ENCODE data around the gene ERC2.

ERC2 gene

GRCh38 chr3:56476771-56477170, 8.5 kb upstream of the ERC2 start:
- no peak for ATAC-seq (ENCODE audit: low read depth)
- Histone ChIP-seq H3K27ac (ENCODE audit: poor library complexity, severe bottlenecking) (no peak overlapping the region), H3K27me3 (ENCODE audit: insufficient read depth, poor library complexity, severe bottlenecking) (peaks cover 45% of the 10 kb centered on the region), H3K4me1 (ENCODE audit: insufficient read depth, poor library complexity, severe bottlenecking) (no peaks in the 10 kb centered on the region), H3K36me3 (ENCODE audit: low read depth) (no peaks in the 10 kb centered on the region), H3K9me3 (ENCODE audit: severe bottlenecking) (no peaks in the 10 kb centered on the region), H3K4me3 (ENCODE audit: severe bottlenecking) (no peak overlapping the region)
- TF ChIP-seq, protein P1, sequence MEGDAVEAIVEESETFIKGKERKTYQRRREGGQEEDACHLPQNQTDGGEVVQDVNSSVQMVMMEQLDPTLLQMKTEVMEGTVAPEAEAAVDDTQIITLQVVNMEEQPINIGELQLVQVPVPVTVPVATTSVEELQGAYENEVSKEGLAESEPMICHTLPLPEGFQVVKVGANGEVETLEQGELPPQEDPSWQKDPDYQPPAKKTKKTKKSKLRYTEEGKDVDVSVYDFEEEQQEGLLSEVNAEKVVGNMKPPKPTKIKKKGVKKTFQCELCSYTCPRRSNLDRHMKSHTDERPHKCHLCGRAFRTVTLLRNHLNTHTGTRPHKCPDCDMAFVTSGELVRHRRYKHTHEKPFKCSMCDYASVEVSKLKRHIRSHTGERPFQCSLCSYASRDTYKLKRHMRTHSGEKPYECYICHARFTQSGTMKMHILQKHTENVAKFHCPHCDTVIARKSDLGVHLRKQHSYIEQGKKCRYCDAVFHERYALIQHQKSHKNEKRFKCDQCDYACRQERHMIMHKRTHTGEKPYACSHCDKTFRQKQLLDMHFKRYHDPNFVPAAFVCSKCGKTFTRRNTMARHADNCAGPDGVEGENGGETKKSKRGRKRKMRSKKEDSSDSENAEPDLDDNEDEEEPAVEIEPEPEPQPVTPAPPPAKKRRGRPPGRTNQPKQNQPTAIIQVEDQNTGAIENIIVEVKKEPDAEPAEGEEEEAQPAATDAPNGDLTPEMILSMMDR (IDR thresholded peaks at IDR 0.05; ENCODE audit: poor library complexity, severe bottlenecking) = no peak
- no peak for DNase-seq (ENCODE audit: low spot score)

DNA sequence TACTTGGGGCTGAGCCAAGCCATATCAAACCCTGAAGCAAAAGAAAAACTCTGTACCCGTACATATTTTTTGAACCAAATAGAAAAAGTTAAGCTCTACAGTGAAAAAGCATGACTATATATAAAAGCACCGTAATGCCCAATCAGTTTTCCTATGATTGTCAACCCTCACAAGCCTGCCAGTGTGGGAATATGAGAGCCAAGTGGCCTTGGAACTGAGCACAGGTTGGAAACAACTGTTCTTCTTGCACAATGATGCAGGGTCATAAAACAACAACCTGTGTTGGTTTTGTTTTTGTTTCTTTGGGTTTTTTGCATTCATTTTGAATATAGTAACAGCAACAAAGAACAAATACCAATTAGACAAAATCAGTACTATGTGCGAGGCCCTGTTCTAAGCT, 3.5 kb upstream of the ERC2 start:
- Histone ChIP-seq H3K36me3 (ENCODE audit: low read depth) (no peaks in the 10 kb centered on the region), H3K27me3 (ENCODE audit: insufficient read depth, poor library complexity, severe bottlenecking) (peaks cover 41% of the 10 kb centered on the region), H3K9me3 (ENCODE audit: severe bottlenecking) (no peaks in the 10 kb centered on the region), H3K27ac (ENCODE audit: poor library complexity, severe bottlenecking) (no peak overlapping the region), H3K4me3 (ENCODE audit: severe bottlenecking) (no peak overlapping the region), H3K4me1 (ENCODE audit: insufficient read depth, poor library complexity, severe bottlenecking) (no peaks in the 10 kb centered on the region)
- ATAC-seq (ENCODE audit: low read depth) = no peak
- TF ChIP-seq, protein P1 (IDR thresholded peaks at IDR 0.05; ENCODE audit: poor library complexity, severe bottlenecking) = no peak
- DNase-seq (ENCODE audit: low spot score) = no peak

- DNase-seq (ENCODE audit: low spot score) = no peak
Observed at GRCh38 chr3:56469141-56469540, 874 bp upstream of the ERC2 start.

DNA sequence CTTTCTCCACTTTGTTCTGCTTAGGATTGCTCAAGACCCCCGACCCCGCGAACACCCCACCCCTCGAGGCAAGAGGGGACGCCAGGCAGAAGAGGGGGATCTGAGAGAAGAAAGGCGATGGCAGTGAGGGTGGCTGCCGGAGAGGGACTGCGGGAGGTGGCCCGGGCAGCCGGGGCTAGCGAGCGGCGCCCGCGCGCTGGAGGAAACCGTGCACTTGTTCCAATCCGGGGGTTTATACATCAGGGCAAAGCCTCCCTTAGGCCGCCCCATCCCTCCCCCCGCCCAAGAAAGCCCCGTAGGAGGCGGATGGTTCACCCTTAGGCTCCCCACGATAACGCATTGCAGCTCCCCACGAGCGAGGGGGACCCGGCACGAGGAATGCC, 475 bp downstream of the ERC2 start:
- Histone ChIP-seq H3K27ac (ENCODE audit: poor library complexity, severe bottlenecking) (no peak overlapping the region), H3K36me3 (ENCODE audit: low read depth) (no peaks in the 10 kb centered on the region), H3K9me3 (ENCODE audit: severe bottlenecking) (no peaks in the 10 kb centered on the region), H3K27me3 (ENCODE audit: insufficient read depth, poor library complexity, severe bottlenecking) (peaks cover 40% of the 10 kb centered on the region), H3K4me3 (ENCODE audit: severe bottlenecking) (peak overlapping the region; percentile 34), H3K4me1 (ENCODE audit: insufficient read depth, poor library complexity, severe bottlenecking) (no peaks in the 10 kb centered on the region)
- DNase-seq (ENCODE audit: low spot score) (no peak), ATAC-seq (ENCODE audit: low read depth) (peak; percentile 11; the same call in 2 of the 3 replicates)
- TF ChIP-seq, protein P1 (IDR thresholded peaks at IDR 0.05; ENCODE audit: poor library complexity, severe bottlenecking) = no peak

More at GRCh38 chr3:56469141-56469540, 874 bp upstream of the ERC2 start:
- ATAC-seq (ENCODE audit: low read depth) = no peak
- H3K4me1 ChIP-seq (ENCODE audit: insufficient read depth, poor library complexity, severe bottlenecking) = no peaks in the 10 kb centered on the region
- TF ChIP-seq, protein P1 (IDR thresholded peaks at IDR 0.05; ENCODE audit: poor library complexity, severe bottlenecking) = no peak
- no peak overlapping the region for H3K4me3 ChIP-seq (ENCODE audit: severe bottlenecking)
- H3K9me3 ChIP-seq (ENCODE audit: severe bottlenecking) = no peaks in the 10 kb centered on the region
- no peaks in the 10 kb centered on the region for H3K36me3 ChIP-seq (ENCODE audit: low read depth)
- no peak overlapping the region for H3K27ac ChIP-seq (ENCODE audit: poor library complexity, severe bottlenecking)
- peaks cover 46% of the 10 kb centered on the region for H3K27me3 ChIP-seq (ENCODE audit: insufficient read depth, poor library complexity, severe bottlenecking)

GRCh38 chr3:56467108-56467507, 1.2 kb downstream of the ERC2 start:
- H3K36me3 ChIP-seq (ENCODE audit: low read depth) = no peaks in the 10 kb centered on the region
- H3K27ac ChIP-seq (ENCODE audit: poor library complexity, severe bottlenecking) = no peak overlapping the region
- peaks cover 40% of the 10 kb centered on the region for H3K27me3 ChIP-seq (ENCODE audit: insufficient read depth, poor library complexity, severe bottlenecking)
- TF ChIP-seq, protein P1 (IDR thresholded peaks at IDR 0.05; ENCODE audit: poor library complexity, severe bottlenecking) = no peak
- peak overlapping the region; percentile 34 for H3K4me3 ChIP-seq (ENCODE audit: severe bottlenecking)
- no peaks in the 10 kb centered on the region for H3K9me3 ChIP-seq (ENCODE audit: severe bottlenecking)
- ATAC-seq (ENCODE audit: low read depth) = peak; percentile 91
- no peak for DNase-seq (ENCODE audit: low spot score)
- H3K4me1 ChIP-seq (ENCODE audit: insufficient read depth, poor library complexity, severe bottlenecking) = no peaks in the 10 kb centered on the region

All from RWPE2 (cell line).